Kidney (tissue), 14 donors: ENCODE measurements around the gene ITGA2. TPM values are rescaled to one million over a fixed set of nuclear protein-coding genes. Genes with fewer than 3 reads are reported as not detected.

Experiments
- DNase-seq, 5 donors: peaks; one replicate each; pipeline ENCODE4 v3.0.0-alpha.2; 2013 to 2020
- FAIRE-seq: peaks from 2 replicates; lab custom pipeline; 2012; peaks lifted over from hg19 to GRCh38; lab: Jason Lieb, UNC
- H3K27ac ChIP-seq, 2 donors: one replicate each; pipeline ENCODE4 v1.7.0; 2013; ENCODE audit warnings: low read depth in 2 of 2, low read length in 2 of 2, inconsistent platforms in 1 of 2
- H3K27me3 ChIP-seq: one replicate; pipeline ENCODE4 v1.7.1; 2013; ENCODE audit warnings: low read length, inconsistent platforms; ENCODE audit not compliant: control insufficient read depth, insufficient read depth
- H3K36me3 ChIP-seq, 3 donors: one replicate each; pipeline versions ENCODE4 v1.7.0 to v1.7.1; 2013; ENCODE audit warnings: low read length in 3 of 3, control low read depth in 1 of 3, inconsistent platforms in 1 of 3; ENCODE audit not compliant: insufficient read depth in 3 of 3, control insufficient read depth in 2 of 3
- H3K4me1 ChIP-seq, 3 donors: one replicate each; pipeline versions ENCODE4 v1.7.0 to v1.7.1; 2013; ENCODE audit warnings: low read length in 3 of 3, inconsistent platforms in 1 of 3, low read depth in 1 of 3; ENCODE audit not compliant: control insufficient read depth in 2 of 3, insufficient read depth in 2 of 3
- H3K4me3 ChIP-seq, 3 donors: one replicate each; pipeline versions ENCODE4 v1.7.0 to v1.8.1; 2013; ENCODE audit warnings: low read length in 3 of 3, control low read depth in 1 of 3, inconsistent platforms in 1 of 3
- H3K9ac ChIP-seq, 3 donors: one replicate each; pipeline versions ENCODE4 v1.7.0 to v1.7.1; 2013; ENCODE audit warnings: low read length in 3 of 3, control low read depth in 1 of 3, inconsistent platforms in 1 of 3
- H3K9me3 ChIP-seq, 3 donors: one replicate each; pipeline versions ENCODE4 v1.7.0 to v1.7.1; 2013; ENCODE audit warnings: low read length in 3 of 3, control low read depth in 1 of 3, inconsistent platforms in 1 of 3; ENCODE audit not compliant: control insufficient read depth in 2 of 3, insufficient read depth in 1 of 3
- CTCF ChIP-seq: IDR thresholded peaks from 3 replicates; pipeline ENCODE4 v1.5.1; 2012; ENCODE audit warnings: mild to moderate bottlenecking, moderate library complexity, borderline replicate concordance; ENCODE audit not compliant: insufficient read depth; ENCODE audit errors: extremely low read depth
- intact Hi-C: fragments of 100-400 bp; cut with DNase I; formaldehyde crosslinking; loops from one replicate; pipeline ENCODE4 v1.11.1; 2022
- polyA plus RNA-seq: library from polyadenylated mRNA; stranded (reverse); fragments of 350-450 nt; fragmentation: Illumina TruSeq; extraction: RNeasy Lipid Tissue Mini Kit (QIAGEN cat#74804); gene quantifications from one replicate; pipeline ENCODE4 v1.2.3, GENCODE V29; 2014; ENCODE audit warnings: low read depth, low replicate concordance; ENCODE audit not compliant: insufficient read depth
- total RNA-seq: library from RNA; stranded (reverse); fragmentation: NEBNext Ultra II Directional; extraction: Animal tissue kit (Norgen Biotek cat#: 25700); gene quantifications from one replicate; pipeline ENCODE4 v1.2.1, GENCODE V29; 2021
- donor health status: control.
- donor health status: control.
- donor health status: control.
- donor health status: control.
- donor health status: control.
- donor health status: DM: yes; HTN: yes; CAD: no.
- donor health status: Normal renal cell carcinoma (clear cell type).

ITGA2 gene
- total and polyA plus RNA-seq, 2 donors from 2014 or later: 4.9 to 44.5 TPM

GRCh38 chr5:53013857-53014256 lies 24.7 kb downstream of the ITGA2 start:
- no peaks in the 10 kb centered on the region for H3K27me3 ChIP-seq
- FAIRE-seq: no peak

GRCh38 chr5:53017383-53017782 lies 28.2 kb downstream of the ITGA2 start:
- FAIRE-seq (no peak), DNase-seq (peak in 1 of 5 donors; percentile 32)
- no peaks in the 10 kb centered on the region for H3K36me3 ChIP-seq
- no peak overlapping the region for H3K4me3 ChIP-seq
- H3K9ac ChIP-seq: no peak overlapping the region
- H3K27ac ChIP-seq: no peak overlapping the region
- no peaks in the 10 kb centered on the region for H3K9me3 ChIP-seq
- no peak for TF ChIP-seq CTCF
- intact Hi-C loops: no loop called here
- H3K27me3 ChIP-seq: no peaks in the 10 kb centered on the region
- peaks cover 0 to 7% (median 0%) of the 10 kb centered on the region in 3 donors for H3K4me1 ChIP-seq

More at GRCh38 chr5:53013857-53014256, 24.7 kb downstream of the ITGA2 start:
- no peak overlapping the region for H3K27ac ChIP-seq
- no peaks in the 10 kb centered on the region for H3K9me3 ChIP-seq
- no peak for TF ChIP-seq CTCF
- intact Hi-C loops: no loop called here
- no peak overlapping the region for H3K4me3 ChIP-seq
- no peaks in the 10 kb centered on the region for H3K36me3 ChIP-seq
- H3K9ac ChIP-seq: no peak overlapping the region
- peaks cover 0 to 4% (median under 1%) of the 10 kb centered on the region in 3 donors for H3K4me1 ChIP-seq
- DNase-seq: no peak

- no peak for FAIRE-seq
- intact Hi-C loops: no loop called here
- Histone ChIP-seq H3K4me3 (no peak overlapping the region), H3K9me3 (no peaks in the 10 kb centered on the region), H3K27me3 (no peaks in the 10 kb centered on the region), H3K4me1 (peaks cover 0 to 7% (median 0%) of the 10 kb centered on the region in 3 donors), H3K36me3 (no peaks in the 10 kb centered on the region), H3K27ac (no peak overlapping the region), H3K9ac (no peak overlapping the region)
- no peak for TF ChIP-seq CTCF
- peak in 1 of 5 donors; percentile 38 for DNase-seq
These were observed 28.7 kb downstream of the ITGA2 start for GRCh38 chr5:53017794-53018391.
